ENCODE measurements around the gene NCOA7. TPM values are rescaled to one million over a fixed set of nuclear protein-coding genes. Genes with fewer than 3 reads are reported as not detected.

The NCOA7 gene
- total and polyA plus RNA-seq, 9 of the 15 experiments (the other 6 are each of a cell fraction or from before 2014, with no cell fraction given): 5.8 to 14.6 (median 9.3) TPM

DNA sequence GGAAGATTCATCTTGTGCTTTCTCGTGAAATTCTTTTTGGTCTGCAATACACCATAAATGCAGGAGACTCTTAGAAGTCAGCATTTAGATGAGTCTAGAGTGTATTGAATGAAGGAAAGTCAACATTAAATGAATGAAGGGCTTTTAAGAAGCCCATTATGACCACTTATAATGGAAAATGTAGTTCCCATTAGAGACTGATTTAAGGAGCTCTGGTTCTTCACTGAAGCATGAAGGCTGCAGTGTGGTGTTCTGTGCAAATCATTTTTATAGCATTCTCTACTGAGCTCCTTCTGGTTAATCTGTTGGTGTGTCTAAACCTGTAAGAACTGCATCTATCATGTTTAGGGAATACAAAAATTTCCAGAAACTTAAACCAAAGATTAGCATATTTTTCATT lies 19.7 kb downstream of the NCOA7 start:
- H3K4me1 ChIP-seq (replicated peaks in 1 of 2; ENCODE audit: control insufficient read depth in 2 of 2, insufficient read depth in 2 of 2, low read length in 2 of 2): peaks cover 14 to 31% of the 10 kb centered on the region in 2 experiments; a peak in 4 of 5 replicates
- FAIRE-seq (no peak), DNase-seq (ENCODE audit: extremely low read depth in 1 of 4, low spot score in 3 of 4) (no peak), ATAC-seq (no peak)
- H3K9ac ChIP-seq (ENCODE audit: insufficient read depth in 1 of 2, low read depth in 2 of 2, low read length in 2 of 2): no peak overlapping the region
- no peak for TF ChIP-seq ZNF232 (CRISPR knock-in tag; IDR thresholded peaks at IDR 0.05)
- no peak for TF ChIP-seq PRPF4 (IDR thresholded peaks at IDR 0.05; ENCODE audit: insufficient read depth, low read depth, low read length, poor library complexity, severe bottlenecking)
- no peak for TF ChIP-seq ETS2 (tag; IDR thresholded peaks at IDR 0.05; ENCODE audit: borderline replicate concordance, poor library complexity, severe bottlenecking)
- no peak for TF ChIP-seq ARID1B (IDR thresholded peaks at IDR 0.05)
- TF ChIP-seq, protein P1, sequence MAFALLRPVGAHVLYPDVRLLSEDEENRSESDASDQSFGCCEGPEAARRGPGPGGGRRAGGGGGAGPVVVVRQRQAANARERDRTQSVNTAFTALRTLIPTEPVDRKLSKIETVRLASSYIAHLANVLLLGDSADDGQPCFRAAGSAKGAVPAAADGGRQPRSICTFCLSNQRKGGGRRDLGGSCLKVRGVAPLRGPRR (CRISPR knock-in tag; IDR thresholded peaks at IDR 0.05): no peak
- TF ChIP-seq ZNF24 (IDR thresholded peaks at IDR 0.05): no peak
- no peak for TF ChIP-seq E2F3 (CRISPR knock-in tag; IDR thresholded peaks at IDR 0.05)
- no peak for TF ChIP-seq NR2F6 (CRISPR knock-in tag; IDR thresholded peaks at IDR 0.05)
- no peak for TF ChIP-seq ESRRB (CRISPR knock-in tag; IDR thresholded peaks at IDR 0.05; ENCODE audit: borderline replicate concordance)
- TF ChIP-seq GABPB1 (CRISPR knock-in tag; IDR thresholded peaks at IDR 0.05): no peak
- no peak for TF ChIP-seq ZNF707 (CRISPR knock-in tag; conservative IDR thresholded peaks at IDR 0.05)
- no peak for TF ChIP-seq JUND (IDR thresholded peaks at IDR 0.05; ENCODE audit: borderline replicate concordance, low read depth, low read length)
- no peak for TF ChIP-seq JUND (tag; IDR thresholded peaks at IDR 0.05; ENCODE audit: borderline replicate concordance, low read depth, low read length)
- no peak for TF ChIP-seq ELF1 (tag; IDR thresholded peaks at IDR 0.05)
- H3K4me2 ChIP-seq (ENCODE audit: insufficient read depth, low read length): no peak overlapping the region
- ChIA-PET CTCF (ENCODE audit: low intra/inter-chr PET ratio) (no interaction called here), POLR2A (interaction anchor here (0.9 to 2.0 kb wide), 5 partner anchors 9 to 29 kb away, joined by 3 to 8 read pairs (median 4); partner anchors contain the start of gene NCOA7)
- H3K27ac ChIP-seq (ENCODE audit: extremely low read depth, low read depth, low read length): no peak overlapping the region
- no TSS peak for BruUV-seq (replicated peaks)
- no peak overlapping the region for H2AFZ ChIP-seq (ENCODE audit: low read depth, low read length)
- H3K36me3 ChIP-seq (ENCODE audit: control insufficient read depth, insufficient read depth, low read length): peaks cover 2% of the 10 kb centered on the region; the same call in 1 of the 3 replicates
- no peaks in the 10 kb centered on the region for H3K9me3 ChIP-seq (replicated peaks; ENCODE audit: control insufficient read depth, insufficient read depth, low read depth, low read length)
- 63% methylated on average over 1 of the region's 1 CpG for WGBS (ENCODE audit: insufficient coverage, low coverage, missing lambda C conversion rate)
- no peaks in the 10 kb centered on the region for H4K20me1 ChIP-seq (replicated peaks; ENCODE audit: control insufficient read depth, insufficient read depth, low read length)
- intact Hi-C loops (cut with micrococcal nuclease): no loop called here
- H3K27me3 ChIP-seq (ENCODE audit: control insufficient read depth in 2 of 2, insufficient read depth in 2 of 2, low read length in 2 of 2): no peaks in the 10 kb centered on the region
- in situ Hi-C loops (cut with MboI): no loop called here
- peaks cover 8% of the 10 kb centered on the region for H3K9me1 ChIP-seq (ENCODE audit: control insufficient read depth, insufficient read depth, low read length)
- H3K4me3 ChIP-seq: no peak overlapping the region
- peaks cover 16% of the 10 kb centered on the region; the same call in 2 of the 3 replicates for H3K79me2 ChIP-seq (ENCODE audit: control insufficient read depth, insufficient read depth, low read length)
